ENCODE data around the gene SYT17. TPM values are rescaled to one million over a fixed set of nuclear protein-coding genes. Genes with fewer than 3 reads are reported as not detected.
A peak's percentile ranks its signal among the peaks of the same experiment; 100 is the strongest.

SYT17 gene
- total and polyA plus RNA-seq, 9 donors, result 3.1 to 7.1 (median 4.6) TPM

DNA sequence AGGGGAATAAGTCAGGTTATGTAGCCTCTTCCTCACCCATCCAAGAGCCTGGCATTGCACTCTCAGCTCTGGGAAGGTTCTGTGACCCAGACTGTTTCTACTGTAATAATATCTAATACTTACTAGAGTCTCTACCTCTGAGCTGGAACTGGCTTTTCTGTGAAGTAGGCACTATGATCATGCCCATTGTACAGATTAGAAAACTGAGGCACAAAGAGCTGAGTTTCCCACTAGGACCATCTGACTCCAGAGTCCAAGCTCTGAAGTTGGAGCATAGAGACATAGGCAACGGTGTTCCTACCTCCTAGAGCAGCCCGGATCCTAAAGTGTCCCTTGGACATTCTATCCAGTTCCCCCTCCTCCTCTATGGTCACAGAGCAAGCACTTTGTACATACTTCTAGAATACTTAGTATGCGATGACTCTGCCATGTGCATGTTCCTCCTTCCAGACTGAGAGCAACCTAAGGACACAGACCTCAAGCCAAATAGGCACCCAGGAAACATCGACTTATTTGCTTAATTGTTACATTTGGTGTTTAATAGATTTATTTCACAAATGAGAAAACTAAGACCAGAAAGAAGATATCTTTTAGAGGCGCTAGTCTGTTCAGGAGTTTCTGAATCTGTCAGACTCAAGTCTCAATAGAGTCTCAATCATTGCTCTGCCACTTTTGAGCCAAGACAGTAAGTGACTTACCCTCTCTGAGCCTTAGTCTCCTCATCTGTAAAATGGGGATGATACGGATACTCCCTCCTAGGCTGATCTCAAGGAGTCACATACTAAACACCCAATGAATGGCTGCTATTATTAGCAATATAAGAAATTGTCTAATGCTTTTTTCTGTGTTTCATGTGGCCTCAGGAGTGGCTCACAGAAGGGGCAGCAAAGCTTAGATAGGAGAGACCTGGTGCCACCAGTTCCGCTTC is 121.1 kb downstream of the SYT17 start:
- peaks cover 2% of the 10 kb centered on the region for H3K27me3 ChIP-seq (ENCODE audit: control insufficient read depth, insufficient read depth, low read length)
- peaks cover 14% of the 10 kb centered on the region for H3K4me1 ChIP-seq (ENCODE audit: control insufficient read depth, insufficient read depth, low read length)
- H3K27ac ChIP-seq (ENCODE audit: low read length), result no peak overlapping the region
- DNase-seq, result no peak
- H3K9me3 ChIP-seq (replicated peaks; ENCODE audit: control insufficient read depth, low read depth, low read length), result no peaks in the 10 kb centered on the region
- H3K4me3 ChIP-seq (ENCODE audit: low read length), result no peak overlapping the region
- 74% methylated on average over 3 of the region's 7 CpGs for WGBS (ENCODE audit: insufficient coverage)
- no peaks in the 10 kb centered on the region for H3K36me3 ChIP-seq (ENCODE audit: control insufficient read depth, insufficient read depth, low read length)

DNA sequence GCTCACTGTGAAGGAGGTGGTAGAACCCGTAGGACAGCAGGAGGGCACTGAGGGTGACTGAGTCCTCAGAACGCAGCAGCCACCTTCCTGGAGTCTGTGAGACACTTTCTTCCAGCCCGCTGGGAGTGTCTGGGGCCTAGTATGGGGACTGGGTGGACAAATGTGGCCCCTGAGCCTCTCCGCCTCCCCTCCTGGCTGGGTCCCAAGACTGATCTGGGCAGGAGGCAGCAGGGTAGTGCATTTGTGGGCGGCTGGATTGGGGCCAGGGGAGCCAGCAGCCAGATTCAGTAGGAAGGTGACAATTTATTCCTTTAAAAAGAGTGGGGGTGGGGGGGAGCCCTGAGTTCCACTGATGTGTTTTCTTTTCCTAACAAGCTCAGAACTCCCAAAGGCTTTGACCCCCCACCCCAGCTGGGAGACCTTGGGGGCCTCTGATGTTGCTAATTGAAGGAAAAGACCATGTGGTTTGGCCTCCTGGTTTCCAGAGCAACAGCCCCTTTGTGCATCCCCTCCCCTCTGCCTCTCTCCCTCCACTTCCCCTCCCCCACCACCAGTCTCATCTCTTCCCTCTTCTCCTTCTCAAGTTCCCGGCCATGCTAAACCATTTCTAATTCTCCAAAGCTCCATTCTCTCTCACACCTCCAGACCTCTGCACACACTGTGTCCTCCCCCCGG is 121.9 kb downstream of the SYT17 start:
- H3K27me3 ChIP-seq (ENCODE audit: control insufficient read depth, insufficient read depth, low read length), result peaks cover 2% of the 10 kb centered on the region
- H3K27ac ChIP-seq (ENCODE audit: low read length), result no peak overlapping the region
- no peak overlapping the region for H3K4me3 ChIP-seq (ENCODE audit: low read length)
- no peaks in the 10 kb centered on the region for H3K9me3 ChIP-seq (replicated peaks; ENCODE audit: control insufficient read depth, low read depth, low read length)
- peaks cover 16% of the 10 kb centered on the region for H3K4me1 ChIP-seq (ENCODE audit: control insufficient read depth, insufficient read depth, low read length)
- H3K36me3 ChIP-seq (ENCODE audit: control insufficient read depth, insufficient read depth, low read length), result no peaks in the 10 kb centered on the region
- WGBS (ENCODE audit: insufficient coverage), result 23% methylated on average over 6 of the region's 7 CpGs
- peak; percentile 21 for DNase-seq

DNA sequence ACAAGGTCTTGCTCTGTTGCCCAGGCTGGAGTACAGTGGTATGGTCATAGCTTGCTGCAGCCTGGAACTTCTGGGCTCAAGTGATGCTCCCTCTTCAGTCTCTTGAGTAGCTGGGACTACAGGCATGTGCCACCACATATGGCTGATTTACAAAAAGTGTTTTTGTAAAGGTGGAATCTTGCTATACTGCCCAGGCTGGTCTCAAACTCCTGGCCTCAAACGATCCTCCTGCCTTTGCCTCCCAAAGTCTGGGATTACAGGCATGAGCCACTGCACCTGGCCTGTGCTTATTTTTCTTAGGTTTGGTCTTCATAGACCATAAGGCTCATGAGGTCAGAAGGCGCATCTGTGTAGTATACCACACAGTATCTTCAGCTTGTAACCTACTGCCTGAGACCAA is 122.8 kb downstream of the SYT17 start:
- Histone ChIP-seq H3K27me3 (ENCODE audit: control insufficient read depth, insufficient read depth, low read length) (peaks cover 2% of the 10 kb centered on the region), H3K4me1 (ENCODE audit: control insufficient read depth, insufficient read depth, low read length) (peaks cover 16% of the 10 kb centered on the region), H3K9me3 (replicated peaks; ENCODE audit: control insufficient read depth, low read depth, low read length) (no peaks in the 10 kb centered on the region), H3K4me3 (ENCODE audit: low read length) (no peak overlapping the region), H3K36me3 (ENCODE audit: control insufficient read depth, insufficient read depth, low read length) (no peaks in the 10 kb centered on the region), H3K27ac (ENCODE audit: low read length) (no peak overlapping the region)
- no peak for DNase-seq
- WGBS (ENCODE audit: insufficient coverage), result 50% methylated on average over 1 of the region's 2 CpGs

DNA sequence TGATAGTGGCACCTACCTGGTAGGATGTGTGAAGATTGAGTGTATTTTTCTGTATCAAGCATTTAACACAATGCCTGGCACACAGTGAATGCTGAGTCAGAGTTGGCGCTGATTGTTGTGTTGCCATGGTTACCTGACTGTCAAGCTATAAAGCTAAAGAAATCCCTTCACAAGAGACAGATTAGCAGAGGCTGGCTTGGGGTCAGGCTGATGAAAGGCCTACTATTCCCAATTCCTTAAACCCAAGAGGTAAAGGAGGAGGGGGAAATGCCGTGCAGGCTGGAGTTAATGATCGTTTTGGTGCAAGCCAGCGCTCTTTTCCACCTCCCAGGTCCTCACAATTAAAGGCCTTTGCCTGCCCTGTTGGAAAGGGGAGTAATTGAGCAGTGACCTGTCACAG is 123.4 kb downstream of the SYT17 start:
- H3K4me1 ChIP-seq (ENCODE audit: control insufficient read depth, insufficient read depth, low read length), result peaks cover 16% of the 10 kb centered on the region
- WGBS (ENCODE audit: insufficient coverage), result no CpG with 5 or more reads among the region's 4 CpGs
- no peaks in the 10 kb centered on the region for H3K36me3 ChIP-seq (ENCODE audit: control insufficient read depth, insufficient read depth, low read length)
- peaks cover 2% of the 10 kb centered on the region for H3K27me3 ChIP-seq (ENCODE audit: control insufficient read depth, insufficient read depth, low read length)
- peak; percentile 30 for DNase-seq
- H3K9me3 ChIP-seq (replicated peaks; ENCODE audit: control insufficient read depth, low read depth, low read length), result no peaks in the 10 kb centered on the region
- H3K4me3 ChIP-seq (ENCODE audit: low read length), result no peak overlapping the region
- H3K27ac ChIP-seq (ENCODE audit: low read length), result no peak overlapping the region

DNA sequence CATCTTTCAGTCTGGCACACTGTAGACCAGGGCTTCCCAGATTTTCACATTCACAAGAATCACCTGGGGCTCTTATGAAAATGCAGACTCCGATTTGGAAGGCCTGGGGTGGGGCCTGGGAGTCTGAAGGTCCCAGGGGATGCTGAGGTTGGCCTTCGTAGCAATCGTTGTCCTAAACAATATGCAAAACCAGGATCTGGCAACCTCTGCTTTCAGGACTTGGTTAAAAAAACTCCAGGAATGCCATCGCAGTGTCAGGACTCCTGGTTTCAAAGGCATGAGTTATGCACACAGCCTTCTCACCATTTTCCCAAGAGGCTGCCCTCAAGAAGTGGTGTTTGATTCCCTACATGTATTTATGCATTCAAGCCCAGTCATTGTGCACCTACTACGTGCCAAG is 124.1 kb downstream of the SYT17 start:
- Histone ChIP-seq H3K27ac (ENCODE audit: low read length) (no peak overlapping the region), H3K4me1 (ENCODE audit: control insufficient read depth, insufficient read depth, low read length) (peaks cover 16% of the 10 kb centered on the region), H3K9me3 (replicated peaks; ENCODE audit: control insufficient read depth, low read depth, low read length) (no peaks in the 10 kb centered on the region), H3K27me3 (ENCODE audit: control insufficient read depth, insufficient read depth, low read length) (peaks cover 2% of the 10 kb centered on the region), H3K4me3 (ENCODE audit: low read length) (no peak overlapping the region), H3K36me3 (ENCODE audit: control insufficient read depth, insufficient read depth, low read length) (no peaks in the 10 kb centered on the region)
- DNase-seq, result no peak
- WGBS (ENCODE audit: insufficient coverage), result 55% methylated on average over 3 of the region's 5 CpGs

DNA sequence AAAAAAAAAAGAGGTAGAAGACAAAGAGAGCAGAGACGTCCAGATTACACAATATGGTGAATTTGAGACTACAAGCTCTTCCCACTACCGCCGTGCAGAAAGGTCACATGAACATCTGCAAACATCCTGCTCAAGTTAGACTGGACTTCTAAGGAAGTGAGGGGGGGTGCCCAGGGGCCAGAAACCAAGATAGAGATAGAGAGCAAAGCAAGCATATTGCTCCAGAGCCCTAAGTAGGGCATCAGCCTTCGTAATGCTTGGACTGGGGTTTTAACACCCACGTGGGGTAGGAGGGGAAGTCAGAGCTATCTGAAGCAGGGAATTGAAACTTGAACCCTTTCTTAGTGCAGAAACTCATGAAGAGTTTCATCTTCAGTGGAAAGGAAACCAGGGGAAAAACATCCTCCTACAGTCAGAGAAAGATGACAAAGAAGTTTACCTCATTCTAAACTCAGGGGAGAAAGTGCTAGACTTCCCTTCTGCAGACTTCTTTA is 126.2 kb downstream of the SYT17 start:
- WGBS (ENCODE audit: insufficient coverage), result 0% methylated on average over 1 of the region's 5 CpGs
- DNase-seq, result peak; percentile 86
- no peaks in the 10 kb centered on the region for H3K36me3 ChIP-seq (ENCODE audit: control insufficient read depth, insufficient read depth, low read length)
- no peak overlapping the region for H3K4me3 ChIP-seq (ENCODE audit: low read length)
- H3K27me3 ChIP-seq (ENCODE audit: control insufficient read depth, insufficient read depth, low read length), result peaks cover 2% of the 10 kb centered on the region
- no peaks in the 10 kb centered on the region for H3K9me3 ChIP-seq (replicated peaks; ENCODE audit: control insufficient read depth, low read depth, low read length)
- H3K27ac ChIP-seq (ENCODE audit: low read length), result no peak overlapping the region
- peaks cover 16% of the 10 kb centered on the region for H3K4me1 ChIP-seq (ENCODE audit: control insufficient read depth, insufficient read depth, low read length)

DNA sequence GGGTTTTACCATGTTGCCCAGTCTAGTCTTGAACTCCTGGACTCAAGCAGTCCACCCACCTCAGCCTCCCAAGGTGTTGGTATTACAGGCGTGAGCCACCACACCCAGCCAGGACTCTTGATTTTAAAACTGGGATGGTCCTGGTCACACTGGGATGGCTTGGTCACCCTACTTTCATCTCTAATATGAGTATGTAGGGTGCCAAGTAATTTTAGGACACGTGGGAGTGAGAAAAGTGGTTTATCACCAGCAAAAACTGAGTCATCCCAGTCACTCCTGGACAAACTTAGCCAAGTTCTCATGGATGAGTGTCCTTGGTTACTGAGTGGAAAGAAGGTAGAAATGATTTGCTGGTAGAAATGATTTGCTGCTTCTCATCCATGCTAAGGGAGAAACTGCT is 127.4 kb downstream of the SYT17 start:
- no peaks in the 10 kb centered on the region for H3K9me3 ChIP-seq (replicated peaks; ENCODE audit: control insufficient read depth, low read depth, low read length)
- peaks cover 1% of the 10 kb centered on the region for H3K27me3 ChIP-seq (ENCODE audit: control insufficient read depth, insufficient read depth, low read length)
- no peak for DNase-seq
- H3K4me1 ChIP-seq (ENCODE audit: control insufficient read depth, insufficient read depth, low read length), result peaks cover 7% of the 10 kb centered on the region
- H3K36me3 ChIP-seq (ENCODE audit: control insufficient read depth, insufficient read depth, low read length), result no peaks in the 10 kb centered on the region
- no CpG with 5 or more reads among the region's 2 CpGs for WGBS (ENCODE audit: insufficient coverage)
- no peak overlapping the region for H3K27ac ChIP-seq (ENCODE audit: low read length)
- no peak overlapping the region for H3K4me3 ChIP-seq (ENCODE audit: low read length)

DNA sequence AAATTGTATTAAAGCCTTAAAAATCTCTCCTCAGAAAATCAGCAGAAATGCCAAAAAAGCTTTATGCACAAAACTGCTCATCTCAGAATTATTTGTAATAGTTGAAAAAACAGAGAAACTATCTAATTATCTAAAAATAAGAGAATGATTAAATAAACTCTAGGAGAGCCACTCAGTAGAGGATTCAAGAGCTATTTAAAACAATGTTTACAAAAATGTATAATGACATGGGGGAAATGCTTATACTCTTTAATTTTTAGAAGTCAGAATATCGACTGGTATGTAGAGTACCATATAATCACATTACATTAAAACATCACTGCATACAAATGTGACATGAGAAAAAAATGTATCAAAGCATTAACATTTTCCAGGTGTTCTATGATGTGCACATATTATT is 129.4 kb downstream of the SYT17 start:
- H3K4me3 ChIP-seq (ENCODE audit: low read length), result no peak overlapping the region
- peaks cover 3% of the 10 kb centered on the region for H3K4me1 ChIP-seq (ENCODE audit: control insufficient read depth, insufficient read depth, low read length)
- H3K27me3 ChIP-seq (ENCODE audit: control insufficient read depth, insufficient read depth, low read length), result no peaks in the 10 kb centered on the region
- DNase-seq, result no peak
- no peaks in the 10 kb centered on the region for H3K9me3 ChIP-seq (replicated peaks; ENCODE audit: control insufficient read depth, low read depth, low read length)
- H3K36me3 ChIP-seq (ENCODE audit: control insufficient read depth, insufficient read depth, low read length), result no peaks in the 10 kb centered on the region
- no CpG with 5 or more reads among the region's 1 CpG for WGBS (ENCODE audit: insufficient coverage)
- no peak overlapping the region for H3K27ac ChIP-seq (ENCODE audit: low read length)

DNA sequence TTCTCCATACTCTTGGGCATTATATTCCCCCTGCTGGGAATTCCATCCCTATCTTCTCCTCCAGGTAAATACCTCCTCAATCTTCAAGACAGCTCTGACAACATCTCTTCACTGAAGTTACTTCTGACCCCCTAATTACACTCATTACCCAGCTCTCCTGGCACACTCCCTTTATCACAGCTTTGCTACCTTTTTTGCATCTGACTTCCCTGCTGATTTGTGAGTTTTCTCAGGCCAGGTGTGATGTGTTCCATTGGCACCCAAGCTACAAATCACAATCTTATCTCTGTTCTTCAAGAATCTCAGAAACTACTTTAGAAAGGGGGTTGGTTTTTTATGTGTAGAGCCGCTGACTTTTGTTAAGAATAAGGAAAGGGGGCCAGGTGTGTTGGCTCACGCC is 131.5 kb downstream of the SYT17 start:
- Histone ChIP-seq H3K27ac (ENCODE audit: low read length) (no peak overlapping the region), H3K4me3 (ENCODE audit: low read length) (no peak overlapping the region), H3K27me3 (ENCODE audit: control insufficient read depth, insufficient read depth, low read length) (no peaks in the 10 kb centered on the region), H3K9me3 (replicated peaks; ENCODE audit: control insufficient read depth, low read depth, low read length) (no peaks in the 10 kb centered on the region), H3K4me1 (ENCODE audit: control insufficient read depth, insufficient read depth, low read length) (no peaks in the 10 kb centered on the region), H3K36me3 (ENCODE audit: control insufficient read depth, insufficient read depth, low read length) (no peaks in the 10 kb centered on the region)
- no CpG with 5 or more reads among the region's 2 CpGs for WGBS (ENCODE audit: insufficient coverage)
- DNase-seq, result no peak

DNA sequence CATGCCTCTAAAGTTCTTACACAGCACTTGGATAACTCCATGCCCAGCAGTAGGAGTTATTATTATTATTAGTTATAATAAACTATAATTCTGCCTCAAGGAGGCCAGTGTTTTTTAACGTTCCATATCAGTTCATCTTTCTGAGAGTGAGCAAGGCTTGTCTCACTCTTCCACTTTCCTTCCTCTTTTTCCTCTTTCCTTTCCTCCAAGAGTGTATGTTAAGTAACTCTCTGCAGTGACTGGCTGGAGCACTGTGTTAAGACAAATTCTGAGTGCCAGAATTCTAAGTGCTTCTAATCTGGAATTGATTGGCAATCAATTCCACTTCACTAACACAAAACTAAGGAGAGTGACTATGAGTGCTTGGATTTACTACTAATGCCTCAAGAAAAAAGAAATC is 133.9 kb downstream of the SYT17 start:
- Histone ChIP-seq H3K27me3 (ENCODE audit: control insufficient read depth, insufficient read depth, low read length) (peaks cover 2% of the 10 kb centered on the region), H3K9me3 (replicated peaks; ENCODE audit: control insufficient read depth, low read depth, low read length) (no peaks in the 10 kb centered on the region), H3K4me1 (ENCODE audit: control insufficient read depth, insufficient read depth, low read length) (no peaks in the 10 kb centered on the region), H3K4me3 (ENCODE audit: low read length) (no peak overlapping the region), H3K27ac (ENCODE audit: low read length) (no peak overlapping the region), H3K36me3 (ENCODE audit: control insufficient read depth, insufficient read depth, low read length) (no peaks in the 10 kb centered on the region)
- WGBS (ENCODE audit: insufficient coverage), result no CpG with 5 or more reads among the region's 1 CpG
- no peak for DNase-seq
